RWPE2 (cell line): ENCODE data around the gene PLEKHA4.

ENCODE experiments used
- ATAC-seq: fragments of 200-7000 bp; cut with Tn5 transposase; 3 replicates; pipeline ENCODE4 v1.9.1; 2021; ENCODE audit warnings: low read depth
- DNase-seq: peaks from one replicate; pipeline ENCODE4 v3.0.0-alpha.2; 2020; ENCODE audit warnings: low spot score
- H3K27ac ChIP-seq: fragments of 450-650 bp; 2 replicates; pipeline ENCODE4 v1.5.1; 2017; ENCODE audit warnings: mild to moderate bottlenecking; ENCODE audit not compliant: poor library complexity, severe bottlenecking
- H3K27me3 ChIP-seq: fragments of 250-450 bp; sonication (Bioruptor Pico); 2 replicates; pipeline ENCODE4 v1.5.1; 2021; ENCODE audit warnings: mild to moderate bottlenecking, moderate library complexity; ENCODE audit not compliant: insufficient read depth, poor library complexity, severe bottlenecking
- H3K36me3 ChIP-seq: fragments of 250-450 bp; sonication (Bioruptor Pico); 2 replicates; pipeline ENCODE4 v1.5.1; 2020; ENCODE audit warnings: low read depth, mild to moderate bottlenecking, moderate library complexity
- H3K4me1 ChIP-seq: fragments of 250-450 bp; sonication (Bioruptor Pico); 2 replicates; pipeline ENCODE4 v1.5.1; 2021; ENCODE audit warnings: mild to moderate bottlenecking, moderate library complexity; ENCODE audit not compliant: insufficient read depth, poor library complexity, severe bottlenecking
- H3K4me3 ChIP-seq: fragments of 250-450 bp; sonication (Bioruptor Pico); 2 replicates; pipeline ENCODE4 v1.5.1; 2021; ENCODE audit warnings: mild to moderate bottlenecking, moderate library complexity; ENCODE audit not compliant: severe bottlenecking
- H3K9me3 ChIP-seq: fragments of 250-450 bp; sonication (Bioruptor Pico); 2 replicates; pipeline ENCODE4 v1.5.1; 2021; ENCODE audit warnings: mild to moderate bottlenecking, moderate library complexity; ENCODE audit not compliant: severe bottlenecking
- CTCF ChIP-seq: fragments of 450-650 bp; IDR thresholded peaks from one replicate; pipeline ENCODE4 v1.5.1; 2017; ENCODE audit warnings: mild to moderate bottlenecking, moderate library complexity; ENCODE audit not compliant: poor library complexity, severe bottlenecking

PLEKHA4 gene

GRCh38 chr19:48867746-48868113, 687 bp downstream of the PLEKHA4 start:
- peak overlapping the region; percentile 12 for H3K27ac ChIP-seq
- no peaks in the 10 kb centered on the region for H3K4me1 ChIP-seq
- no peaks in the 10 kb centered on the region for H3K9me3 ChIP-seq
- H3K27me3 ChIP-seq, result no peaks in the 10 kb centered on the region
- TF ChIP-seq CTCF, result no peak
- peak; percentile 7; the same call in 1 of the 3 replicates for ATAC-seq
- H3K36me3 ChIP-seq, result peaks cover 4% of the 10 kb centered on the region
- H3K4me3 ChIP-seq, result peak overlapping the region; percentile 6
- no peak for DNase-seq

GRCh38 chr19:48867123-48867745, 1.2 kb downstream of the PLEKHA4 start:
- no peak overlapping the region for H3K4me3 ChIP-seq
- DNase-seq (no peak), ATAC-seq (no peak)
- no peaks in the 10 kb centered on the region for H3K27me3 ChIP-seq
- no peaks in the 10 kb centered on the region for H3K36me3 ChIP-seq
- H3K27ac ChIP-seq, result no peak overlapping the region
- H3K4me1 ChIP-seq, result no peaks in the 10 kb centered on the region
- TF ChIP-seq CTCF, result no peak
- H3K9me3 ChIP-seq, result no peaks in the 10 kb centered on the region

GRCh38 chr19:48866692-48867091, 1.7 kb downstream of the PLEKHA4 start:
- no peak for ATAC-seq
- H3K27me3 ChIP-seq, result no peaks in the 10 kb centered on the region
- no peak for DNase-seq
- no peaks in the 10 kb centered on the region for H3K4me1 ChIP-seq
- no peak overlapping the region for H3K27ac ChIP-seq
- no peak for TF ChIP-seq CTCF
- no peaks in the 10 kb centered on the region for H3K9me3 ChIP-seq
- H3K4me3 ChIP-seq, result no peak overlapping the region
- H3K36me3 ChIP-seq, result no peaks in the 10 kb centered on the region

- H3K36me3 ChIP-seq, result no peaks in the 10 kb centered on the region
- ATAC-seq (no peak), DNase-seq (no peak)
- no peaks in the 10 kb centered on the region for H3K4me1 ChIP-seq
- H3K27ac ChIP-seq, result no peak overlapping the region
- no peak for TF ChIP-seq CTCF
- H3K27me3 ChIP-seq, result no peaks in the 10 kb centered on the region
- H3K9me3 ChIP-seq, result no peaks in the 10 kb centered on the region
- no peak overlapping the region for H3K4me3 ChIP-seq
These were observed 5.6 kb downstream of the PLEKHA4 start for GRCh38 chr19:48862827-48863226.

- Histone ChIP-seq H3K4me3 (no peak overlapping the region), H3K36me3 (no peaks in the 10 kb centered on the region), H3K27ac (no peak overlapping the region), H3K27me3 (no peaks in the 10 kb centered on the region), H3K4me1 (no peaks in the 10 kb centered on the region), H3K9me3 (no peaks in the 10 kb centered on the region)
- no peak for TF ChIP-seq CTCF
- DNase-seq, result no peak
- no peak for ATAC-seq
These were observed 7.1 kb downstream of the PLEKHA4 start for GRCh38 chr19:48861313-48861712.
